ENCODE results near the gene GABRA4. TPM values are rescaled to one million over a fixed set of nuclear protein-coding genes. Genes with fewer than 3 reads are reported as not detected.

The GABRA4 gene
- total and polyA plus RNA-seq, 8 donors: 0.05 to 0.37 TPM; not detected in 6

DNA sequence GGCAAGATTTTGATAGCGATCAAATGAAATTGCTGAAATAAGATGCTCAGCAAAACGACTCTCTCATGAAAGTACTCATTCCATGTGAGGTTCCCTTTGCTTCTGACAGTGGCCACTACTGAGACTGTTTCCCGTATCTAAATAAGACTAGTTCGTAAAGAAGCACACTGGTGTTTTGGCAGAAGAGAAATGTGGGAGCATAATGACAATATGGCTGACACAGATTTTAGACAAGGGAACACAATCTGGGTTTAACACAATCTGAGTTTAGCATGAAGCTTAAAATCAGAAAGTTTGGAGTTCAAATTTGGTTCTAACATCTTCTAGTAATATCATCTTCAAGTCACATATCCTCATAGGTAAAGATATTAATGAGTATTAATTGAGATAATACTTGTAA is 13.7 kb downstream of the GABRA4 start:
- no peaks in the 10 kb centered on the region for H3K9me3 ChIP-seq

DNA sequence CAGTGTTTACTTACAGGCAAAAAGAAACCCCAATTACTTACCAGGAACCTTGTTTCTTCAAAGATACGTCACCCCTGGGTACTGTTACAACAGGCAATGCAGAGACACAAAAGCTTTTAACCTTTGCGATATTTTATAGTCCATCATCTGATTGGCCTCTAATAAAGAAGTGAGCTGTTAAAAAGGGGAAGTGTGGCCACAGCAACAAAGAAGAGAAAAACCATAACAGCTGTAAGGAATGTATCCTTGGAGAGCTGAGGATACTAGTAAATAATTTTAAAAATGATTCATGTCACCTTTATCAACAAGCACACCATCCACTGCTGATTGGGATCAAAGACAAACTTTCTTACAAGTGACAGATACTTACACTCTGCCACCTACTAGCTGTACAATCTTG is 14.1 kb downstream of the GABRA4 start:
- Histone ChIP-seq H3K27me3 (no peaks in the 10 kb centered on the region), H3K4me1 (no peaks in the 10 kb centered on the region), H3K4me3 (no peak overlapping the region), H3K27ac (no peak overlapping the region), H3K36me3 (no peaks in the 10 kb centered on the region), H3K9me3 (no peaks in the 10 kb centered on the region)
- no peak for DNase-seq
- intact Hi-C loops (cut with DNase I; ENCODE audit: low total_unique reads): no loop called here
- no peak for TF ChIP-seq EP300 (IDR thresholded peaks at IDR 0.05)
- no peak for TF ChIP-seq POLR2AphosphoS5 (IDR thresholded peaks at IDR 0.05)
- no peak for TF ChIP-seq POLR2A (IDR thresholded peaks at IDR 0.05)
- TF ChIP-seq, protein P1, sequence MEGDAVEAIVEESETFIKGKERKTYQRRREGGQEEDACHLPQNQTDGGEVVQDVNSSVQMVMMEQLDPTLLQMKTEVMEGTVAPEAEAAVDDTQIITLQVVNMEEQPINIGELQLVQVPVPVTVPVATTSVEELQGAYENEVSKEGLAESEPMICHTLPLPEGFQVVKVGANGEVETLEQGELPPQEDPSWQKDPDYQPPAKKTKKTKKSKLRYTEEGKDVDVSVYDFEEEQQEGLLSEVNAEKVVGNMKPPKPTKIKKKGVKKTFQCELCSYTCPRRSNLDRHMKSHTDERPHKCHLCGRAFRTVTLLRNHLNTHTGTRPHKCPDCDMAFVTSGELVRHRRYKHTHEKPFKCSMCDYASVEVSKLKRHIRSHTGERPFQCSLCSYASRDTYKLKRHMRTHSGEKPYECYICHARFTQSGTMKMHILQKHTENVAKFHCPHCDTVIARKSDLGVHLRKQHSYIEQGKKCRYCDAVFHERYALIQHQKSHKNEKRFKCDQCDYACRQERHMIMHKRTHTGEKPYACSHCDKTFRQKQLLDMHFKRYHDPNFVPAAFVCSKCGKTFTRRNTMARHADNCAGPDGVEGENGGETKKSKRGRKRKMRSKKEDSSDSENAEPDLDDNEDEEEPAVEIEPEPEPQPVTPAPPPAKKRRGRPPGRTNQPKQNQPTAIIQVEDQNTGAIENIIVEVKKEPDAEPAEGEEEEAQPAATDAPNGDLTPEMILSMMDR (IDR thresholded peaks at IDR 0.05): no peak
- WGBS, 5 donors: 55 to 72% (median 61%) methylated on average over 2 of the region's 2 CpGs

More for the DNA sequence above, 13.7 kb downstream of the GABRA4 start:
- no peak for DNase-seq
- Histone ChIP-seq H3K4me1 (no peaks in the 10 kb centered on the region), H3K4me3 (no peak overlapping the region), H3K36me3 (no peaks in the 10 kb centered on the region), H3K27ac (no peak overlapping the region), H3K27me3 (no peaks in the 10 kb centered on the region)
- WGBS, 5 donors: 84 to 90% (median 84%) methylated on average over 4 of the region's 4 CpGs
- intact Hi-C loops (cut with DNase I; ENCODE audit: low total_unique reads): no loop called here
- TF ChIP-seq, protein P1 (IDR thresholded peaks at IDR 0.05): no peak
- TF ChIP-seq POLR2A (IDR thresholded peaks at IDR 0.05) (no peak), EP300 (IDR thresholded peaks at IDR 0.05) (no peak), POLR2AphosphoS5 (IDR thresholded peaks at IDR 0.05) (no peak)

DNA sequence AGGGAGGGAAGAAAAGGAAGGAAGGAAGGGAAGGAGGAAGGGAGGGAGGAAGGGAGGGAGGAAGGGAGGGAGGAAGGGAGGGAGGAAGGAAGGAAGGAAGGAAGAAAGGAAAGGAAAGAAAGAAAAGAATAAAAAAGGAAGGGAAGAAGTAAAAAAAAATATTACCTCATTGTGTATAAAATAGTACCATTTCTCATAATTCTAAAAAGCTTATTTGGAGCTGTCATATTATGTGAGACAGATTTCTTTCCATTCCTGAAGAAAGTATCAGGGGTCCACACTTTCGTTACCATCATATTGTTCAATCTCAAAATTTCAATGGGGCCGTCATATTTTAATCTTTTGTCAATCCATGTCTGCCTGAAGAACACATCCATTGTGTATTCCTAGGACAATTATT is 16.1 kb downstream of the GABRA4 start:
- Histone ChIP-seq H3K4me1 (no peaks in the 10 kb centered on the region), H3K27me3 (no peaks in the 10 kb centered on the region), H3K36me3 (no peaks in the 10 kb centered on the region), H3K4me3 (no peak overlapping the region), H3K27ac (no peak overlapping the region), H3K9me3 (no peaks in the 10 kb centered on the region)
- intact Hi-C loops (cut with DNase I; ENCODE audit: low total_unique reads): no loop called here
- DNase-seq: no peak
- TF ChIP-seq, protein P1 (IDR thresholded peaks at IDR 0.05): no peak
- TF ChIP-seq POLR2AphosphoS5 (IDR thresholded peaks at IDR 0.05) (no peak), POLR2A (IDR thresholded peaks at IDR 0.05) (no peak), EP300 (IDR thresholded peaks at IDR 0.05) (no peak)
- 86 to 90% (median 87%) methylated on average over 2 of the region's 2 CpGs for WGBS, 5 donors

DNA sequence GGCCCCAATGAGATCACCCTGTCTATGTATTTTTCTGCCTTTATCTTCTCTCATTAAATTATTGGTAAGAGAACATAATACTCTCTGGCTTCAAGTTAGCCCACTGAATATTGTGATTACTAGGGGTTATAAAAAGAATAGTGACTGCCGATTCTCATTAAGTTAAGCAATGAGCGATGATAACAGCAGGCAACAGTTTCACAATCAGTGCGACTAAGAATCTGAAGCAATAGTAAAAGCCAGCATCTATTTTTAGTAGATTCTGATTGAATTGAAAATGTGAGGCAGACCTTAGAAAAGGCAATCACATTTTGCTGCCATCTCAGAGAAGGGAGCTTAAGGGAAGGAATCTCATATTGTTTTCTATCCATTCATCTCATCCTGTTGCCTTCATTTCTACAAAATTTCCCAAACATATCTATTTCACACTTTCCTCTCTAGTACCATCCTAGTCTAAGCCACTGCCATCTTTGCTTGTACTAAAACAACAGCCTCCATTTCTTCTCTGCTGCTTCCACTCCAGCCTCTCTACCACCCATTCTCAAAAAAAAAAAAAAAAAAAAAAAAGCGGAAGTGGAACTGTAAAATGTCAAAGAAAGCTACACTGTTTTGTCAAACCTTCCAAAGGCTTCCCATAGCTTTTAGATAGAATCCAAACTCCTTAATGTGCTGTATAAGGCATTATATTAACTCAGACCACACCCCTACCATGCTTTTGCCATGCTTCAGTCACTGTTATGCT is 17.4 kb downstream of the GABRA4 start:
- Histone ChIP-seq H3K4me3 (no peak overlapping the region), H3K36me3 (no peaks in the 10 kb centered on the region), H3K27ac (no peak overlapping the region), H3K4me1 (no peaks in the 10 kb centered on the region), H3K9me3 (no peaks in the 10 kb centered on the region), H3K27me3 (no peaks in the 10 kb centered on the region)
- intact Hi-C loops (cut with DNase I; ENCODE audit: low total_unique reads): no loop called here
- no peak for DNase-seq
- WGBS, 5 donors: 77 to 84% (median 83%) methylated on average over 4 of the region's 4 CpGs
- TF ChIP-seq POLR2A (IDR thresholded peaks at IDR 0.05): no peak
- no peak for TF ChIP-seq POLR2AphosphoS5 (IDR thresholded peaks at IDR 0.05)
- TF ChIP-seq, protein P1 (IDR thresholded peaks at IDR 0.05): no peak
- TF ChIP-seq EP300 (IDR thresholded peaks at IDR 0.05): no peak
